Neural crest cell (in vitro differentiated cells): ENCODE results near the gene ASMTL. TPM values are rescaled to one million over a fixed set of nuclear protein-coding genes. Genes with fewer than 3 reads are reported as not detected.

Experiments
- DNase-seq: peaks from one replicate; pipeline ENCODE4 v3.0.0; 2021; ENCODE audit warnings: low read depth, mixed read lengths, low spot score
- H3K27ac Mint-ChIP-seq: one replicate; pipeline ENCODE4 v1.8.0; 2021; ENCODE audit warnings: mild to moderate bottlenecking, mixed read lengths; ENCODE audit not compliant: unreplicated experiment
- H3K27me3 Mint-ChIP-seq: 2 replicates; pipeline ENCODE4 v1.8.0; 2021; ENCODE audit warnings: low read depth, mild to moderate bottlenecking, mixed read lengths
- H3K36me3 Mint-ChIP-seq: 2 replicates; pipeline ENCODE4 v1.8.0; 2021; ENCODE audit warnings: low read depth, mild to moderate bottlenecking, mixed read lengths
- H3K4me1 Mint-ChIP-seq: 2 replicates; pipeline ENCODE4 v1.8.0; 2021; ENCODE audit warnings: mixed read lengths
- H3K4me3 Mint-ChIP-seq: one replicate; pipeline ENCODE4 v1.8.0; 2021; ENCODE audit warnings: mild to moderate bottlenecking, mixed read lengths
- H3K9me3 Mint-ChIP-seq: 2 replicates; pipeline ENCODE4 v1.8.0; 2021; ENCODE audit warnings: mixed read lengths
- total RNA-seq: library from RNA; stranded (reverse); gene quantifications from 2 replicates; pipeline ENCODE4 v1.2.1, GENCODE V29; 2021
- TF ChIP-seq, protein P1 (sequence below): fragments of 200-600 bp; sonication (generic); conservative IDR thresholded peaks from 2 replicates; pipeline ENCODE4 v1.5.0; 2021; ENCODE audit warnings: antibody characterized with exemption, mild to moderate bottlenecking

ASMTL gene
- total RNA-seq, 1 donor from 2014 or later = 37.4 TPM

DNA sequence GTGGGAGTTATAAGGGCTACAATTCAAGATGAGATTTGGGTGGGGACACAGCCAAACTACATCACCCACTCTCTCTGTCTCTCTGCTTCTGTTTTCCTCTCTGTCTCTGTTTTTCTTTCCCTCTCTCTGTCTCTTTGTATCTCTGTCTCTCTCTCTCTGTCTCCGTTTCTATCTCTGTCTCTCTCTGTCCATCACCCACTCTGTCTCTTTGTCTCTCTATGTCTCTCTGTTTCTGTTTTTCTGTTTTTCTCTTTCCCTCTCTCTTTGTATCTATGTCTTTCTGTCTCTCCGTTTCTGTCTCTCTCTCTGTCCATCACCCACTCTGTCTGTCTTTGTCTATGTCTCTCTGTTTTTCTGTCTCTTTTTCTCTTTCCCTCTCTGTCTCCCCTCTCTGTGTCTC, 90.8 kb downstream of the ASMTL start:
- Mint-ChIP-seq H3K36me3 (peaks cover 16% of the 10 kb centered on the region), H3K4me1 (no peaks in the 10 kb centered on the region), H3K4me3 (no peak overlapping the region), H3K27me3 (no peaks in the 10 kb centered on the region), H3K9me3 (no peaks in the 10 kb centered on the region), H3K27ac (no peak overlapping the region)
- no peak for DNase-seq
- TF ChIP-seq, protein P1, sequence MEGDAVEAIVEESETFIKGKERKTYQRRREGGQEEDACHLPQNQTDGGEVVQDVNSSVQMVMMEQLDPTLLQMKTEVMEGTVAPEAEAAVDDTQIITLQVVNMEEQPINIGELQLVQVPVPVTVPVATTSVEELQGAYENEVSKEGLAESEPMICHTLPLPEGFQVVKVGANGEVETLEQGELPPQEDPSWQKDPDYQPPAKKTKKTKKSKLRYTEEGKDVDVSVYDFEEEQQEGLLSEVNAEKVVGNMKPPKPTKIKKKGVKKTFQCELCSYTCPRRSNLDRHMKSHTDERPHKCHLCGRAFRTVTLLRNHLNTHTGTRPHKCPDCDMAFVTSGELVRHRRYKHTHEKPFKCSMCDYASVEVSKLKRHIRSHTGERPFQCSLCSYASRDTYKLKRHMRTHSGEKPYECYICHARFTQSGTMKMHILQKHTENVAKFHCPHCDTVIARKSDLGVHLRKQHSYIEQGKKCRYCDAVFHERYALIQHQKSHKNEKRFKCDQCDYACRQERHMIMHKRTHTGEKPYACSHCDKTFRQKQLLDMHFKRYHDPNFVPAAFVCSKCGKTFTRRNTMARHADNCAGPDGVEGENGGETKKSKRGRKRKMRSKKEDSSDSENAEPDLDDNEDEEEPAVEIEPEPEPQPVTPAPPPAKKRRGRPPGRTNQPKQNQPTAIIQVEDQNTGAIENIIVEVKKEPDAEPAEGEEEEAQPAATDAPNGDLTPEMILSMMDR = no peak

DNA sequence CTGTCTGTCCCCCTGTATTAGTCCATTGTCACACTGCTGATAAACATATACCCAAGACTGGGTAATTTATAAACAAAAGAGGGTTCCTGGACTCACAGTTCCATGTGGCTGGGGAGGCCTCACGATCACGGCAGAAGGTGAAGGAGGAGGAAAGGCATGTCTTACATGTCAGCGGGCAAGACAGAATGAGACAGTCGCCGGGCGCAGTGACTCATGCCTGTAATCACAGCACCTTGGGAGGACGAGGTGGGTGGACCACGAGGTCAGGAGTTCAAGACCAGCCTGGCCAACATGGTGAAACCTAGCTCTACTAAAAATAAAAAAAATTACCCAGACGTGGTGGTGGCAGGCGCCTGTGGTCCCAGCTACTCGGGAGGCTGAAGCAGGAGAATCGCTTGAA, 91.4 kb downstream of the ASMTL start:
- TF ChIP-seq, protein P1 = no peak
- H3K4me3 Mint-ChIP-seq = no peak overlapping the region
- no peaks in the 10 kb centered on the region for H3K9me3 Mint-ChIP-seq
- no peaks in the 10 kb centered on the region for H3K4me1 Mint-ChIP-seq
- H3K36me3 Mint-ChIP-seq = peaks cover 16% of the 10 kb centered on the region
- H3K27me3 Mint-ChIP-seq = no peaks in the 10 kb centered on the region
- H3K27ac Mint-ChIP-seq = no peak overlapping the region
- DNase-seq = no peak

DNA sequence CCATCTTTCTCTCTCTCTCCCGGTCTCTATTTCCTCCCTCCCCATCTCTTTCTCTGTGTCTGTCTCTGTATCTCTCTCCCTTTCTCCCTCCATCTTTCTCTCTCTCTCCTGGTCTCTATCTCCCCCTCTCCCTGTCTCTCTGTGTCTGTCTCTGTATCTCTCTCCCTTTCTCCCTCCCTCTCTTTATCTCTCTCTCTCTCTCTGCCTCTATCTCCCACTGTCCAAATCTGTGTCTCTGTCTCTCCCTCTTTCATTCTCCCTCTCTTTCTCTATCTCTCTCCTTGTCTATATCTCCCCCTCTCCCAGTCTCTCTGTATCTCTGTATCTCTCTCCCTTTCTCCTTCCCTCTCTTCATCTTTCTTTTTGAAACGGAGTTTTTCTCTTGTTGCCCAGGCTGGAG, 92.5 kb downstream of the ASMTL start:
- Mint-ChIP-seq H3K36me3 (peaks cover 16% of the 10 kb centered on the region), H3K4me1 (peaks cover 8% of the 10 kb centered on the region), H3K4me3 (no peak overlapping the region), H3K27ac (no peak overlapping the region), H3K27me3 (no peaks in the 10 kb centered on the region), H3K9me3 (no peaks in the 10 kb centered on the region)
- no peak for DNase-seq
- TF ChIP-seq, protein P1 = no peak

DNA sequence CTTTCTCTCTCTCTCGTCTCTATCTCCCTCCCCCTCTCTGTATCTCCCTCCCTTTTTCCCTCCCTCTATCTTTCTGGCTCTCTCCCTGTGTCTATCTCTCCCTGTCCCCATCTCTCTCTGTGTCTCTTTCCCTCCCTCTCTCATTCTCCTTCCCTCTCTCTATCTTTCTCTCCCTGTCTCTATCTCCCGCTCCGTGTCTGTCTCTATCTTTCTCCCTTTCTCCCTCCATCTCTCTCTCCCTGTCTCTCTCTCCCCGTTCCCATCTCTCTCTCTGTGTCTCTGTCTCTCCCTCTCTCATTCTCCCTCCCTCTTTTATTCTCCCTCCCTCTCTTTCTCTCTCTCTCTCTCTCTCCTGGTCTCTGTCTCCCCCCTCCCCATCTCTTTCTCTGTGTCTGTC, 93.2 kb downstream of the ASMTL start:
- TF ChIP-seq, protein P1 = no peak
- Mint-ChIP-seq H3K27ac (no peak overlapping the region), H3K4me3 (no peak overlapping the region), H3K9me3 (no peaks in the 10 kb centered on the region), H3K4me1 (peaks cover 8% of the 10 kb centered on the region), H3K27me3 (no peaks in the 10 kb centered on the region), H3K36me3 (peaks cover 16% of the 10 kb centered on the region)
- DNase-seq = no peak

DNA sequence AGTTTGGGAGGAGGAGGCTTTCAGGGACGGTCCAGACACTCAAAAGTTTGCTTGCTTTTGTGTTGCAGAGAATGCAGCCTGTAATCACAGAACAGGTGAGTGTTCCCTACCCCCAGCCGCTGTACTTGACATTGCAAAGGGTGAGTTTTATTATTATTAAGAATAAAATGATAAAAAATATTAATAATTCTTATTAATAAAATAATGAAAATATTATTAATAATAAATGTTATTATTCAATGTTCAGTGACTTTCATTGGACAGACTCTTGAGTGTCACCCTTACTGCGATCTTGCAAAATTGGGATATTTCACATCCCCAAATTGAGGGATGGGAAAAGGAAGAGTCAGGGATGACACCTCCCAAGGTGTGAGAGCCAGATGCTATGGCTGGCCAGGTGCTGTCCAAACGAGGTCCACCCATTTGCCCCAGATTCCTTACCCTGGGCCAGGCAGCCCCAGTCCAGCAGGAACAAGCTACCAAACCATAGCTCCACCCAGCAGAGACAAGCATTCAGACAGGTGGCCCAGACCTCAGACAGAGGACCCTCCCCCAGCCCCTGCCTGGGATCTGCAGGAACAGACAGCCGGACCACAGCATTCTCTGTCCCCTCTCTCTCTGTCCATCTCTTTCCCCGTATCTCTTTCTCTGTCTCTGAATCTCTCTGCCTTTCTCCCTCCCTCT, 93.8 kb downstream of the ASMTL start:
- peaks cover 16% of the 10 kb centered on the region for H3K36me3 Mint-ChIP-seq

More for the DNA sequence above, 93.8 kb downstream of the ASMTL start:
- no peak overlapping the region for H3K27ac Mint-ChIP-seq
- H3K9me3 Mint-ChIP-seq = no peaks in the 10 kb centered on the region
- H3K4me1 Mint-ChIP-seq = peaks cover 8% of the 10 kb centered on the region
- DNase-seq = no peak
- no peak overlapping the region for H3K4me3 Mint-ChIP-seq
- H3K27me3 Mint-ChIP-seq = no peaks in the 10 kb centered on the region
- TF ChIP-seq, protein P1 = no peak
